VCaP (cell line): ENCODE results near the gene POC1A.

Experiments used
- H3K27ac ChIP-seq: fragments of 450-650 bp; 2 replicates; pipeline ENCODE4 v1.5.1; 2017
- CTCF ChIP-seq: fragments of 450-650 bp; conservative IDR thresholded peaks from 2 replicates; pipeline ENCODE4 v1.5.1; 2017; ENCODE audit warnings: mild to moderate bottlenecking, moderate library complexity

Gene POC1A

GRCh38 chr3:52149021-52149420 is 5.2 kb downstream of the POC1A start:
- H3K27ac ChIP-seq = no peak overlapping the region
- TF ChIP-seq CTCF = no peak

- TF ChIP-seq CTCF = no peak
- H3K27ac ChIP-seq = no peak overlapping the region
These were observed 6.4 kb downstream of the POC1A start for GRCh38 chr3:52147804-52148203.

- no peak overlapping the region for H3K27ac ChIP-seq
These were observed 7.4 kb downstream of the POC1A start for GRCh38 chr3:52146811-52147210.

GRCh38 chr3:52146189-52146588 is 8.0 kb downstream of the POC1A start:
- no peak for TF ChIP-seq CTCF

More at GRCh38 chr3:52146811-52147210, 7.4 kb downstream of the POC1A start:
- no peak for TF ChIP-seq CTCF

GRCh38 chr3:52145736-52146110 is 8.5 kb downstream of the POC1A start:
- no peak for TF ChIP-seq CTCF
- H3K27ac ChIP-seq = no peak overlapping the region

More at GRCh38 chr3:52146189-52146588, 8.0 kb downstream of the POC1A start:
- no peak overlapping the region for H3K27ac ChIP-seq

- H3K27ac ChIP-seq = no peak overlapping the region
- TF ChIP-seq CTCF = no peak
These were observed 9.2 kb downstream of the POC1A start for GRCh38 chr3:52144796-52145735.

- no peak overlapping the region; the same call in 1 of the 2 replicates for H3K27ac ChIP-seq
- TF ChIP-seq CTCF = peak; percentile 96
These were observed 10.0 kb downstream of the POC1A start for GRCh38 chr3:52144034-52144795.
